Hematopoietic multipotent progenitor cell treated with erythropoietin and hydrocortisone succinate and interleukin-3 and kit ligand, for 6 days (in vitro differentiated cells): ENCODE results near the gene METAP1D.

Experiments used
- DNase-seq: peaks from one replicate; pipeline ENCODE4 v3.0.0-alpha.2; 2015

METAP1D gene

GRCh38 chr2:172082105-172082943 is 82.6 kb downstream of the METAP1D start:
- peak; percentile 22 for DNase-seq

- peak; percentile 32 for DNase-seq
Measured at GRCh38 chr2:172082944-172083627, 83.3 kb downstream of the METAP1D start.

DNA sequence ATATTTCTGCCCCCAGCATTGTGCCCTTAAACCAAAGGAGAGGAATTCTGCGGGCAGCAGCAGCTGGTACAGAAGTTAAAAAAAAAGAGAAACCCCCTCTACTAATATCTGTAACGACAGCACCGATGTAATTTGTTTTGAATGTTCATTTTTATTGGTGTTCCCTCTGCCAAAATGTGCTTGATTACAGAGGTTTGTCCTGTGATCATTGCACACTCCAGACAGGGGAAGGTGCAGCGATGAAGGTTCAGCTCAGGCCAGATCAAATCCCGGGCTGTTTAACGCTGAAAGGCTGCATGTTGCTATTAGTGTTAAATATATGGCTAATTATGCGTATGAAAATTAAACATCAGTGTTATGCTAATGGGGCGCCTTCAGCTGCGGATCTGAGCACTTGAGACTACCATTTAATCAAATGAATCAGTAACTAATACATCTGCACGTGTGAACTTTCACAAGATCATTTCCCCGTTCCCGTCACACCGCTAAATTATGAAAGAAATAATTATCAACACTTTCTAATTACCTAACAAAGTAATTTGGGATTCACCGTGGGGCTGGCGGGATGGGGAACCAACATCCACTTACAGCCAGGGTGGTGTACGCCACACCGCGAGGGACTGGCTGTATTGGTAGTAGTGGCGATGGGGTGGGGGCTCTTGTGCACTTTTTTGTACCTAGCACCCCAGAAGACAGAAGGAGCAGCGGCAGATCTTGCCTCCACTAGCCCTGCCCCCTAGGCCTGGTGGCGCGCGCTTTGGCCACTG is 84.1 kb downstream of the METAP1D start:
- DNase-seq = peak; percentile 24

DNA sequence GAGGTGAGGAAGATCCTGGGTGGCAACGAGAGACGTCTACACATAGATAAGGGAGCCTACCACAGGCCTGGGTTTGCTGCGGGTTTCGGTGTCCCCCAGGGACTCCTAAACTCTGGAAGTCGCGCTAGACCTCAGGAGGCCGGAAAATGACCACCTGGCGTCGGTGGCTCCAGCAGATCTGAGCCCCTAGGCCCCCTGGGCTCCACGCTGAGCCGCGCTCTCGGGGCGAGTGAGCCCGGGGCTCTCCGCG is 84.6 kb downstream of the METAP1D start:
- peak; percentile 59 for DNase-seq

DNA sequence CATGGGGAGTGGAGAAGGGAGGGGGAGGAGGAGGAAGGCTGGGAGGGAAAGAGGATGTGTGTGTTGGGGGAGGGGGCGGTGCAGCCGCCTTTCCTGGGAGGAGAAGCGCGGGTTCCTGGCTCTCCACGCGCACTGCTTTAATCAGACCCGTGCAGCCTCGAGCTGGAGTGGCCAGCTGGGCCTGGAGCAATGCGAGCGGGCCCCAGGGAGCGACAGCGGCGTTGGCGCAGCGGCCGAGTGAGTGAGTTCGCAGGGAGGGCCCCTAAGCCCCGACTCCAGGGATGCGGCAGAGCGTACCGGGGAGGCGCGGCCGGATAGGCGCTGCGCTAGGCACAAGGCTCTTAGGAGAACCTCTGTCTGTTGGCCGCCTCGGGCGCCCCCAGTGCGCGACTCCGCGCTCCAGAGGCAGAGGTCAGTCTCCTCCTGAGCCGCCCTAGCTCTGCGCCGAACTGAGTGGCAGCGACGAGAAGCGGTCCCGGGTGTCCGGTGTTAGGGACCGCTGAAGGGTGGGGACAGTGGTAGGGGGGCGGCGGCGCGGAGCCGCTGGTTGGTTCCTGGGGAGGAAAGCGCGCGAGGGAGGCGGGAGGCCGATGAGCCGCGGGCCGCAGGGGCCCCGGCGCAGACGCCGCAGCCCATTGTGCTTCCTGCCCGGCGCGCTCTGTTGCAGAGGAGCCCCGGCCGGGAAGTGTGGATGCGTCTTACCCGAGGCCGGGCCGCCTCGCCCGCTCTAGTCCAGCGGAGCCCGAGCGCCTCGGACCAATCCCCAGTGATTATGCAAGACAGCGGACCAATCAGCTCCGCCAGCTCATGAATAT is 85.1 kb downstream of the METAP1D start:
- peak; percentile 94 for DNase-seq

DNA sequence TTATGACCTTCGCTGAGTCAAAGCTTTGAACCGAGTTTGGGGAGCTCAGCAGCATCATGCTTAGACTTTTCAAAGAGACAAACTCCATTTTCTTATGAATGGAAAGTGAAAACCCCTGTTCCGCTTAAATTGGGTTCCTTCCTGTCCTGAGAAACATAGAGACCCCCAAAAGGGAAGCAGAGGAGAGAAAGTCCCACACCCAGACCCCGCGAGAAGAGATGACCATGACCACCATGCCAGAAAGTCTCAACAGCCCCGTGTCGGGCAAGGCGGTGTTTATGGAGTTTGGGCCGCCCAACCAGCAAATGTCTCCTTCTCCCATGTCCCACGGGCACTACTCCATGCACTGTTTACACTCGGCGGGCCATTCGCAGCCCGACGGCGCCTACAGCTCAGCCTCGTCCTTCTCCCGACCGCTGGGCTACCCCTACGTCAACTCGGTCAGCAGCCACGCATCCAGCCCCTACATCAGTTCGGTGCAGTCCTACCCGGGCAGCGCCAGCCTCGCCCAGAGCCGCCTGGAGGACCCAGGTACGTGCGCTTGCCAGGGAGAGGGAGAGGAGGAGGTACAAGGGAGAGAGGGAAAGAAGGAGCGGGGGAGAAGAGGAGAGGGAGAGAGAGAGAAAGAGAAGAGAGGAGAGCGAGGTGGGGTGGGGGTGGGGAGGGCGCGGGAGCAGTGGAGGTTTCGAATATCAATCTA is 85.9 kb downstream of the METAP1D start, which contains the start of gene DLX1:
Gene DLX1, plus strand, starts transcription at position 48 of the 700 bp plus-strand sequence. Its CDS starts 171 bp downstream, at position 219.
- DNase-seq = no peak

DNA sequence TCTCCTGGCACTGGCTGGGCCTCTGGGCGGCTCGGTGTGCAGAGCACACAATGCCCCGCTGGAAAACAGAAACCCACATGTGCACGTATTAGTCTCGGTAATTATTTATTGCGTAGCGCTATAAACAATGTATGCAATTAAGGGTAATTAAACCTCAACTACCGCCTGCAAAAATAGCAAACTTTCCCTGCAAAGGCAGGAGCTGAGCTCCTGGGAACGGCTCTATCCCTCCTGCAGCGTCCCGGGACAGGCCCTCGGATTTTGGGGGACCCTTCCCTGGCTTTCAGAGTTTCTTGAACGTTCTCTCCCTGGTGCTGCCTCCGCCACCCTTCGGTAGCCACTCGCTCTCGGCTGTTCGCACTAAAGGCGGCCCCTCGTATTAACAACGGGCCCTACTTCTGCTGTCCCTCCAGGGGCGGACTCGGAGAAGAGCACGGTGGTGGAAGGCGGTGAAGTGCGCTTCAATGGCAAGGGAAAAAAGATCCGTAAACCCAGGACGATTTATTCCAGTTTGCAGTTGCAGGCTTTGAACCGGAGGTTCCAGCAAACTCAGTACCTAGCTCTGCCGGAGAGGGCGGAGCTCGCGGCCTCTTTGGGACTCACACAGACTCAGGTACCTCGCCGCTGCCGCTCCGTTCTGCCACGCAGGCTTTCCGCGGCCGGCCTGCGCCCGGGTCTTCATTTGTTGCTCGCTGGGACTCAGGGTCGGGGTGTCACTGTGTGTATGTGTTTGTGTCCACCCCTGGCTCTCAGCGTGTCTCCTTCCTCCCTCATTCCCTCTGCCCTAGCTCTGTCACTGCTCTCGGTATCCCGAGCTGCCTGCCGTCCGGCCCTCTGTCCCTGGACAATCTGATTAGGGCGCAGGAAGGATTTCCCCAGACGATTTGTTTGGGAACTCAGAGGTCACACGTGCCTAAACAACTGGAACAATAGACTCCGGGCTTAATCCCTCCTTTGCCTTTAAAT is 86.8 kb downstream of the METAP1D start:
- peak; percentile 69 for DNase-seq

- peak; percentile 8 for DNase-seq
Measured at GRCh38 chr2:172087207-172087779, 87.5 kb downstream of the METAP1D start.

GRCh38 chr2:172087780-172088244 is 88.1 kb downstream of the METAP1D start:
- DNase-seq = peak; percentile 12

DNA sequence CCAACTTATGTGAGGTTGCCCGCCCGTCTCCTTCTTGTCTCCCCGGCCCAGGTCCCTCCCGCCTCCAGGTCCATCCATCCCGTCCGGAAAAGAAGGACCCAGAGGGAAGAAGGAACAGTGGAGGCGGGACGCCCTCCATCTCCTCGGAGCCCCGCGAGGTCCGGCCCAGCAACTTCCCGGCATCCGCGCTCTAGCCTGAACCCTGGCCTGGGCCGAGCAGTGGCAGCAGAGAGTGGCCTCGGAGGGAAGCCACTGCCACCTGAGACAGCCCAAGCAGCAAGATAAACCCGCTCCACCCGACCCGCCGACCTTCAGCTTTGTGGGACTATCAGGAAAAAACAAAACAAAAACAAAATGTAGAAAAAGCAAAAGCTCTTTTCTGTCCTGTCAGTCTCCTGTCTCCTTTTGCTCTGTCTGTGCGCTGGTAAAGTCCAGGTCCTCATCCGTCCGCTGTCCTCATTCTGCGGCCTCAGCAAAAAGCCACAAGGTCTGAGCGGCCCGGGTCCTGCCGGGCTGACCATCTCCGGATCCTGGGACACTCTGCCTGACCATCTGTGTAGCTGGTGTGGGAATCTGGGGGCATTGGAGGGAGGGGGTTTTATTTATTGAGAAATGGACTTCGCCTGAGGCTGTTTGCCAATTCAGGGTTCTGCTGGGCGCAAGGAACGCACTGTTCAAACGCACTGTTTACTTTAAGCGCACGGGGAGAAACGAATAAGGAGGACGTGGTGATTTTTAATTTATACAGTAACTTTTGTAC is 88.7 kb downstream of the METAP1D start:
- DNase-seq = peak; percentile 16

DNA sequence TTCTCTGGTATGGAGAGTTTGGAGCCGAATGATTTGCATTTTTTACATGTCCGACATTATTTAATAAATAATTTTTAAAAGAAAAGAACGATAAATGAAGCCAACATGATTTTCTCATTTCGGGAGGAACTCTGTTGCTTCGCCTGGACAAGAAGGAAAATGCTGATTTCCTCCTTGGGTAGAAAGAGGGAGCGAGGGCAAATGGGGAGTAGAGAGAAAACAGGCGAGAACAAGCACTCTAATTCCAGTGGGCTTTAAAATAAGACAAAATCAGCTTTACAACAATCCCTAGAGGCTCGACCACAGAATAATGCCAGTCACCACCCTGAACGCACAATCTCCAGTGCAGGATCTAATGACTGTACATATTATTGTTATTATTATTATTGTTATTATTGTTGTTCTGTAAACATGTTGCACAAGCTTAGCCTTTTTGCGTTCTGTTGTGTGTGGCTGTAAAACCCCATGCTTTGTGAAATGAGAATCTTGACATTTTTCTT is 89.3 kb downstream of the METAP1D start:
- DNase-seq = no peak

DNA sequence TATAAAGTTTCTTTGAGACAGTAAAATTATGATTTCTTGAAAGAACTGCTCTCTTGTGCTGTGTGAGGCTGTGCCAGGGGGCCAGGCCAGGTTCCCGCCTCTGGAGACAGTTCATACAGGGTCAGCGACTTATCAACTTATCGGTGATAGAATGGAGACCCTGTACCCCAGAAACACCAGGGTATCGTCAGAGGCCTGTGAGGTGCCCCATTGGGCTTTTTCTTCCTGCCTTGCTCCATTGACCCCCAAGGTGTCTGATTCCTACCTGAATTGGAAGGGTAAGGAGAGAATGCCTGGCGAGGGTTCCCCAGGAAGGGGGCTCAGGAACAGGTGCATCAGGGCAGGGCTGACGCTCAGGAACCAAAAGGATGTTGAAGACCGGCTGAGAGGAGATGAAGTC is 89.9 kb downstream of the METAP1D start:
- no peak for DNase-seq

- DNase-seq = peak; percentile 13
Measured at GRCh38 chr2:172090044-172090961, 90.5 kb downstream of the METAP1D start.

- DNase-seq = peak; percentile 5
Measured at GRCh38 chr2:172091000-172091641, 91.4 kb downstream of the METAP1D start.

GRCh38 chr2:172091761-172092566 is 92.2 kb downstream of the METAP1D start:
- peak; percentile 14 for DNase-seq

DNA sequence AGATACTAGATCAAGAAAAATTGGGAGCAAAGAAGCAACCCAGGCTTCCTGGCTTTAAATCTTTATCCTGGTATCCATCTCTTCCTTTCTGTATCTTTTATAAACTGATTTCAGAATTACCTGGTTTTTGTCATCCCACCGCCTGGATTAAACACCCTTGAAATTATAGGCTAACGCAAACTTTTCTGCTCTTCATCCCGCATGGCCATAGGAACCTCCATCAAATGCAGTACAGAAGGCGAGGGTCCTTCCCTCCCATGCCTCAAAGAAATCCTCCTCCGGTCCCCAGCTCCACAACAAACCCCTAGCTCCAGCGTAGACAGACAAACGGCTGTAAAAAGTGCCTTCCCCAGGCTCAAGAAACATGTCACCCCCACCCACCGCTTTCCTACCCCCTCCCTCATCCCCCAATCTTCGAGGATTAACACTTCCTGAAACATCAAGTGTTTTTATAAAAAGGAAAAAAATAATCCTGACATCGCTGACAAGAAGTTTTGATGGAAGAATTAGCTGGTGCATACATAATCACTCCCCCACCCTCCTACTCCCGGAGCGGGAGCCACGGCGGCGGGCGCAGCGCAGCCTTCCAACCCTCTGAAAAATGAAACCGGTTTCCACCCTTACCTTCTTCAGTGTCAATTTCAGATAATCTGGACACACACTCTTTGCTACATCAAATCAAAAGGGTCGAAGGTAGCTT is 93.1 kb downstream of the METAP1D start:
- no peak for DNase-seq
